ENCODE data around the gene TAS2R16.

Gene TAS2R16, protein sequence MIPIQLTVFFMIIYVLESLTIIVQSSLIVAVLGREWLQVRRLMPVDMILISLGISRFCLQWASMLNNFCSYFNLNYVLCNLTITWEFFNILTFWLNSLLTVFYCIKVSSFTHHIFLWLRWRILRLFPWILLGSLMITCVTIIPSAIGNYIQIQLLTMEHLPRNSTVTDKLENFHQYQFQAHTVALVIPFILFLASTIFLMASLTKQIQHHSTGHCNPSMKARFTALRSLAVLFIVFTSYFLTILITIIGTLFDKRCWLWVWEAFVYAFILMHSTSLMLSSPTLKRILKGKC

DNA sequence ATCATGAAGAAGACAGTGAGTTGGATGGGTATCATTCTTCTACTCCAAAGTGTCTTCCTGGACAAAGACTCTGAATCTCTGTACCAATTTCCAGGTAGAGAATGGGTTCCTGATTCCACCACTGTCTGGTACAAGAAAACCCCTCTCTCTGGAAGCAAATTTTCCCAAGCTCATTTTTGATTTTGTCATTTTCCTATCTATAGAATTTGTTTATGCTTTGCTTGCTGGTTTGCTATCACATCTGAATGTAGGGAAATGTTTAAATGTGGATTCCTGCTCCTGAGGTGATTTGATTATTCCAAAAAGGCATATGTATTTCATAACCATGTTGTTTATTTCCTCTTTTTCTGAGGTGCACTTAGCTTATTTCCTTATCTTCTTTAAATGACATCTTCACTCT, at the start of gene TAS2R16:
TAS2R16 (minus strand) TSS at position 101 of the 400 bp plus-strand sequence; CDS start at position 35, 66 bp downstream.
- no peak for FAIRE-seq

DNA sequence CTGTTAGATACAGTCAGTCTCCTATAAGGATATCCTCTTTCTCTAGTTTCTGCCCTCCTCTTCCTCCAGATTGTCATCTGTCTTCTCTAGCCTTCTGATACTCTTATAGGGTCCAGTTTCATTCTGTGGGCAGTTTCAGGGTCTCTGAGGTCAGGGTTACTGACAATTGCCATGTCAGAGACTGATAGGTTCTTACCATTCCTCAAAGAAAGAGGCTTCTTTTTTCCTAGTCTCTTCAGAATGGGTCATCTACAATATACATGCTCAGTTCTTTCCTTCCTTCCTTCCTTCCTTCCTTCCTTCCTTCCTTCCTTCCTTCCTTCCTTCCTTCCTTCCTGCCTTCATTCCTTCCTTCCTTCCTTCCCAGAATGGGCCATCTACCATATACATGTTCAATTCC, 48.1 kb upstream of the TAS2R16 start:
- DNase-seq (ENCODE audit: insufficient read length, low spot score) (no peak), FAIRE-seq (no peak)

More for the DNA sequence above, at the start of gene TAS2R16:
- no peak for DNase-seq (ENCODE audit: insufficient read length, low spot score)

DNA sequence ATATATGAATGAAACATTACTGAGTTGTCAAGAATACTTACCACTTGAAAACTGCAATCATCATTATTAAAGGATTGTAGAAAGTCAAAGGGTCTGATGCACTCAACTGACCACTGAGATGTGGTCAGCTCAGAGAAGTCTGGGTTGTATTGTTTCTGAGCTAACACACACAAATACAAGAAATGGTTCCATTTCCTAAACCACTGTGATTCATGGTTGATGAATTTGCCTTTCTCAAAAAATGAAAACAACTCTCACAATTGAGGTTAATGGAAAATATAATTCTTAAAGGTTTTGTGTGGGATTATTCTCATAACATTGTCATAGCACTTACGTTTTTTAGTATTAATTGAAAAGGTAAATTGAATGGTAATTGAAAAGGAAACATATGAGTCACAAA, 45.6 kb upstream of the TAS2R16 start:
- no peak for FAIRE-seq

DNA sequence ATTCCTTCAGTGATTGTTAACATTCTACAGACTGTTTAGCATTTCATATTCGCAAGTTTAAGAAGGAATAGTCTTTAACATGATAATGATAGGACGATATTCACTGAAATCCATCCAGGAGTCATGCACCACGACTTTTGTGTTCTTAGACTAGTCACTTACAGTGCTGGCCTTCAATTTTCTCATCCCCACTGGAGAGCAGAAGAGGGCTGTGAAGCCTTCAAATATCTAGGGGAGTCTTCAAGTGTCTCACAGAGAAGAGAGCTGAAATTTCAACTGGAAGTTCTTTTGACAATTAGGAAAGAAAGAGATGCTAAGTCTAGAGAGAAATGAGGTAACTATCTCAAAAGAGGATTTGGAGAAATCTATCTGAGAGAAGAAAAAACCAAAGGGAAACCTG, 43.8 kb upstream of the TAS2R16 start:
- DNase-seq (ENCODE audit: insufficient read length, low spot score) (no peak), FAIRE-seq (no peak)

More for the DNA sequence above, 45.6 kb upstream of the TAS2R16 start:
- DNase-seq (ENCODE audit: insufficient read length, low spot score), result no peak

DNA sequence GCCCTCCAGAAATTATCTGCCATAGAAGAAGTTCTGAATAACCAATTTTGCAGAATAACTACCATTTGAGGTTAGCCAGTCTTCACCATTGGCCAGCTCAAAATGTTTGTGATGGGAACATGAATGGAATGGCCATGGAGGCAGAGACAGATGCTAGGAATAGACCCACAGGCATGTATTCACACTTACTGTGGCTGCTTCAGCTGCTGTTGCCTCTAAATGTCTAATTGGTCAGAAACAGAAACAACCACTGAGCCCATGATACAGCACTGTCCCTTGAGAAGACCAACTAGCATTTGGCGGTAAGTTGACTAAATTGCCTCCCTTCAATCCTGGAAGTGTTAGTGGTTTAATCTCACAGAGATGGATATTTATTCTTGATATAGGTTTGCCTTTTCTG, 38.6 kb upstream of the TAS2R16 start:
- DNase-seq (ENCODE audit: insufficient read length, low spot score), result no peak
- no peak for FAIRE-seq

DNA sequence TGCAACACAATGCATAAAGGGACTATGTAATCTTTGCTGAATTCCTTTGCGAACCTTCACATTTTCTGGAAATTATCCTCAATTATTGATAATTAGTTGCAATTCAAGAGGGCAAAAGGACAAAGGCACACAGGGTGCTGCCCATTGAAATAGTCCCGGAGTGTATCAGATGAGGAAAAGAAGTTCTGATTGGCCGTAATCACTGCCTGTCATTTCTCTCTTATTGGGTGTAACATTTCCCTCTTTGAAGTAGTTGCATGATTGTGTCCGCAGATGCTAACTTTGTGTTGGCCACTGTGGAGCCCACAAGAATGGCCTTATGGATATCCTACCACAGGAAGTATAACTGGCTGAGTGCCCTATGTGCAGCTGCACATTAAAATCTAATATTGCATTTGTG, 35.1 kb upstream of the TAS2R16 start:
- DNase-seq (ENCODE audit: insufficient read length, low spot score) (no peak), FAIRE-seq (no peak)

DNA sequence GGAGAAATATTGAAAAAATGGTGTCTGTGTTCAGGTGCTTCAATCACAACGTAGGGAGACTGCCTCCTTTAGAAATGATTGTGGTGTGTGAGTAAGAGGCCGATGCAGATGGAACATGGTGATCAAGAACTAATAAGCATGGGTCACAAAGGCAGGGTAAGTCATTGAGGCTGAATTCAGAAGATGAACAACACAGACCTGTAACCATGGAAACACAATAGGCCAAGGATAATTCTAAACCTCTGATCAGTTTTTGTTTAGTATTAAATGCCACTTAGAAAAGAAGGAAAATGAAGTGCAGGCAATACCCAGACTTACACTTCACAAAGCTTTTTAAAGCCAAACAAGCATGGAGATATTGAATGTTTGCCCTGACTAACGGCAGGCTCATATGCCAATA, 32.8 kb upstream of the TAS2R16 start:
- FAIRE-seq (no peak), DNase-seq (ENCODE audit: insufficient read length, low spot score) (no peak)

DNA sequence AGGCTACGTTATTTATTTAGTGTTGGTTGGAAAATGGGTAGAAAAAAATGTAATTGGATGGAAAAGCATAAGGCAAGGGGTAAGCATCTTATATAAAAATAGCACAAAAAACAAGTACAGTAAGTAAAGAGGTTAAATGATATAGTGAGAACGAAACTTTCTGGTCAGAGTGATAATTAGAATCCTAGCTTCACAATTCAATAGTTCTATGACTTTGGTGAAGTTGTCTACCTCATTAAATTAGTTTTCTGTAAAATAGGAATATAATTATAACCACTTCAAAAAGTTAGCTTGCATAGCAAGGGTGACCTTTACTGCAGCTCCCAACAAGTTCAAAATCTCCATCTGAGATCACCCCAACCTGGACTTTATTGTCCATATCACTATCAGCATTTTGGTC, 30.8 kb upstream of the TAS2R16 start:
- FAIRE-seq (no peak), DNase-seq (ENCODE audit: insufficient read length, low spot score) (no peak)

DNA sequence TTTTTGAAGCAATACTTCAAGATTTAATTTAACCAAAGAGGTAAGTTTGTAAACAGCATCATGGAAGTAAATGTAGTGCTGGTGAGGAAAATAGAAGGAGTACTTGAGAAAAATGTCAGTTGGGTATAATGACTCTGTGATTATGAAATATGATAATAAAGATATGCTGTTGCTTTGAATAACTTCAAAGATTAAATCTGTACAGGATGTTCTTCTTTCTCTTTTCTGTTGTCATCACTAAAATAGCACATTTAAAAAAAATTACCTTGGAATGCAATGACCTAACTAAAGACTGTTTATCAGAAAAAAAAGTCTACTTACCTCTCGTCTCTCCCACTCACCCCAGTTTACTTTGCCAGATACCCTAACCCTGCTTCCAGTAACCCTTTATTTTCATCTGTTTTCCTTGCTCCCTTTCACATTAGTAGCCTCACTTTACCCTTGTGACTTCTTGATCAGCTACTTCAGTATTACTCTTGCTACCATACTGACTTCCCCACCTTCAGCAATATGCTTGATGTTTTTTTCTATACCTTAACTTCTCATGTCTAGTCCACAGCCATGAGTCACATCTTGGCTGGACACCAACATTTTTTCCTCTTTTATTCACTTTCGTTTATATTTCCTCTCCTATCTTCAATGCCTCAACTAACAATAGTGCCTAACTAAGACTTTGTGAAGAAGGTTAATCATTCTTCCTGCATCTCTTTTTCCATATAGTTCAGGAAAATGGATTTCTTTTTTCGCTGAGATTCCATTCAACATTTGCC, 29.7 kb upstream of the TAS2R16 start:
- FAIRE-seq (no peak), DNase-seq (ENCODE audit: insufficient read length, low spot score) (no peak)

DNA sequence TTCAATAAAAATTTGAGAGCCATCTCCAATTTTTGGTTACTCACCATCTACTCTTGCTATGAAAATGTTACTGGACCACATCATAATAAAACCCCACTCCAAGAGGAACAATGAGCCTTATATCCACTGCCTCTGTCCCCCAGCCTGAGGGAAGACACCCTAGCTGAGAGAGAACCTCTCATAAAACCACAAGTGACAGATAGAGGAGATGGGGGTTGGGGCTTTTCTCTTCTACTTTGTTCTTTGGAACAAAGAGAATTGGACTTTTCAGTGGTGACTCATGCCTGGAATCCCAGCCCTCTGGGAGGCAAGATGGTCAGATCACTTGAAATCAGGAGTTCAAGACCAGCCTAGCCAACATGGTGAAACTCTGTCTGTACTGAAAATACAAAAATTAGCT, 27.6 kb upstream of the TAS2R16 start:
- DNase-seq (ENCODE audit: insufficient read length, low spot score), result no peak
- no peak for FAIRE-seq

DNA sequence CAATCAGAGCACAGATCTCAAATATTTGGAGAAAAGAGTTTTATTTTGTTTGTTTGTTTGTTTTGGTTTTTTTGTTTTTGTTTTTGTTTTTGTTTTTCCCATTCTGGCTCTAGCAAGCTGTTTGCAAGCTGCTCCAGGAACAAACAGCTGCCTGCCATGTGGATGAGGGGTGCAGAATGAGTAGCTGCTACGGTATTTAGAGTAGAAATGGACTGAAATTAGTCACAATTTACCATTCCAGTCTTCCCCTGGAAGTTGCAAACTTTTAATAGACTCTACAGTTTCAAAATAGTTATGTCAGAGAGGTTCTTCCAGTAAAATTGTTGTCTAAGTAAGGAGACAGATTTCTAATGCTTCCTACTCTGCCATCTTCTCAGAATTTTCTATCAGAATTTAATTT, 27.1 kb upstream of the TAS2R16 start:
- DNase-seq (ENCODE audit: insufficient read length, low spot score) (no peak), FAIRE-seq (no peak)

DNA sequence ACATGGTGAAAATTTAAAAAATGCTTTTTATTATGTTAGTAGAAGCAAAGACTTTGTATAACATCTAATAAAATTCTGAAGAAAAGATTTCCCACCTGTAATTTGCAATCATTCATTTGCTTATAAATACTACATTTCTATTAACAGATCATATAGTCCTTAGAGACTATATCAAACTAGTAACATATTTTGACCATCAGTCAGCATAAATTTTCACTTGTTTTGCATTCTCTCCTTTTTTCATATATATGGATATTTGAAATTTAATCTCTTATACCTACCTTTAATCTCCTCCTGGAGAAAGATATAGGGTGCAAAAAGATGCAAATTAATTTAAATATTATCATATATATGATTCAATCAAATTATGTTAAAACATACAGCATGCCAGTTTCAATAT, 16.9 kb upstream of the TAS2R16 start:
- FAIRE-seq, result no peak
- DNase-seq (ENCODE audit: insufficient read length, low spot score), result no peak

DNA sequence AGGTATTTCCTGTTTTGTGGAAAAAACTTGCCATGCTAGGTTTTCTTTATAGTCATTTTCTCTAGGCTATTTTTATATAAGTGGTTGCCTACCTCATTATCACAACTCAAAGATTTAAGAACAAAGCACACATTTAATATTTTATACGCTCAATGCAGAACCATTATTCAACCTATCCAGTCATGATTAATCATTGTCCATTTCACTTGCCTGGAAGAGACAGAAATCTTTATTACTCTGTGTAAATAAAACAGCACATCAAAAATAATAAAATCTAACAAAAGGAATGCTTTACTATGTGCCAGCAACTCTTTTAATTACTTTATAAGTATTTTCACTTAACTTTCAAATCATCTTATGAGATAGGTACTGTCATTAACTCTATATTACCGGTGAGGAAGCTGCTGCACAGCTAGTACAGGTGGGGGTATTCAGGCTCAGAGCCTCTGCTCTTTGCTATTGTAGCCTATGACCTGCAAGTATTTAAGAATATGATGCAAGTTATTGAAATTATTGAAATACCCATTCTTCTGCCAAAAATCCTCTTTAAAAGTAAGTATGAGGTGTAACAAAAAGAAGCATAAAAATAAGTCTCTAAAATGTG, 16.4 kb upstream of the TAS2R16 start:
- FAIRE-seq, result no peak
- no peak for DNase-seq (ENCODE audit: insufficient read length, low spot score)

DNA sequence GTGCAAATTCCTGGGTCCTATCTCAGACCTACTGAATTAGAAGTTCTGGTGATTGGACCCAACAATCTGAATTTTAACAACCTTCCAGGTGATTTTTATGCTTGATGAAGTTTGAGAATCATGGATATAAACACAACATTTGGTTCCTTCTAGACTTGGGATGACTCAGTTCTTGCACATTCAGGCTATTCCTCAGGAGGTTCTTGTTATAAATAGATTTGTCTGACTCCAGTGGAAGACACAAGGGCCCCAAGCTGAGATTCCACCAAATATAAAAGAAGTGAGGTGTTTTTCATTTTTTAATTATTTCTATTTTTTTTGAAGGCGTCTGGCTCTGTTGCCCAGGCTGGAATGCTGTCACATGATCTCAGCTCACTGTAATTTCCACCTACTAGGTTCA, 9.4 kb upstream of the TAS2R16 start:
- FAIRE-seq, result no peak
- DNase-seq (ENCODE audit: insufficient read length, low spot score), result no peak

DNA sequence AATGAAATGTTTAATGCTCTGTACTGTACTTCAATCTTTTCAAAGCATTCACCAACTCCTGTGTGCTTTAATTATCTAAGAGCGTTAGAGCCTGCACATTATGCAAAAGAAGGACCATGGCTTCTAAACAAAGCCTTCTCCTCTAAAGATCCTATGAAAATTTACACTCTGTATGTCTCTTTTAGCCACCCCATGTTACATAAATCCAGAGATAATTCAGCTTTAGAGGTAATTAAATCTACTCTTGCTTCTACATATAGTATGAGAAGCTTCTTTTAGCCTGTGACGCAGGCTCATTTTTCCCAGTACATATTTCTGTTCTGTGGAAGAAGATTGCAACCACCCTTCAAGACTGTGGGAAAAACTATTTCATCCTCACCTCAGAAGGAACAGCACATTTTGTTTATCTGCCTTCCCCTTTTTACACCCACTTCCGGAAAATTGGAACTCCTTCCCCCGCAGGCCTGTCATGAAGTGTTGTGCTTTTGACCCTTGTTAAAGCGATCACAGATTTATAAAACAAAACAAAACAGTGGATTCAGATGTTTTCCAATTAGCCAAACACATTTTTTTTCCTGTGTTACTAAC, 8.1 kb upstream of the TAS2R16 start:
- no peak for FAIRE-seq
- DNase-seq (ENCODE audit: insufficient read length, low spot score), result no peak

DNA sequence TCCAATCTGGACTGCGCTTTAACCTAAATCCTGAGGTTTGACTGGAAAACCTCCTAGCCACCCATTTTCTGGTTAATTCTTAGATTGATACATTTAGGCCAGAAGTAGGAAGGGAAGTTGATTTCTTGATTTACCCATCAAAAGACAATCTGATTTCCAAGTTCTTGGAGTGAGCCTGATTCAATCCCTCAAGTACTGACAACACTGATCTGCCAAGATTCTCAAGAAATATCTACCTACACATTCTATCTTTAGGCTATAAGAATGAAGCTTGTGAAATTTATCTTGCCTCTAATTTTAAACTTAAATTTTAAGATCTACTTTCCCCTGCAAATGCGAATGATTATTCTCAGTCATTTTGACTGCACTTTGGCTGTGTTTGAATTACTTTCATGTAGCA, 5.9 kb downstream of the TAS2R16 start:
- no peak for FAIRE-seq
- DNase-seq (ENCODE audit: insufficient read length, low spot score), result no peak

DNA sequence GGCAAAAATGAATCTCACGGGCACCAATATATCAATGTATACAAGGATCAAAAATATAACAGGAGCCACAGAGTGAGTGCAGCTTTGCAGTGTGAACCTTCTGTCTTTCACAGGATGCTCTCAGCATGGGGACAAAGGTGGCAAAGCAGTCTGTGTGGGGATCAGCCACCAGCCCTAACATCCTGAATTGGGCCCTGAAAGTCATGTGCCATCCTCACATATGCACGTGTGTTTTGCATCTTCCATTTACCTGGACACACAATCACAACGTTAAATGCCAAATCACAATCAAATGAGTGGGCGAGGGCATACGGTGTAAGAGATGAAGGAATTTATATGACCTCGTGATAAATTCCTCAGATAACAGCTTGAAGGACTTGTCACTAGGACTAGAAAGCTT, 6.5 kb downstream of the TAS2R16 start:
- FAIRE-seq, result no peak

DNA sequence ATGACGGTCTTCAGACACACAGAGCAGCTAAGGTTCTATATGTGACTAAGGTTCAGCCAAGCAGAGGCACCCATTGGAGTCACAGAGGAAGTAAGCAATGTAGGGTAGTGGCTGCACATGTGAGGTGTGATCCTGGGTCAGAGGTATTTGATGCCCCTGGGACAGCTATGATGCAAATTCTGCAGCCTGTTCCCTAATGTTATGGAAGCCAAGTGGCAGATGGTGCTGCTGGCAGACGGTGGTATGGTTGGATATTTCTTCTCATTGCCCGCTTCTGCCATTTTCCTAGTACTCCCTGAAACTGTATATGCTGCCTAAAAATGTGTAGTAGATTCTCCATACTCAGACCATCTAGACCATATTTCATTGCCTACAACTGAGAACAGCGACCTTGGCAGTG, 7.2 kb downstream of the TAS2R16 start:
- FAIRE-seq (no peak), DNase-seq (ENCODE audit: insufficient read length, low spot score) (no peak)

More for the DNA sequence above, 6.5 kb downstream of the TAS2R16 start:
- no peak for DNase-seq (ENCODE audit: insufficient read length, low spot score)

DNA sequence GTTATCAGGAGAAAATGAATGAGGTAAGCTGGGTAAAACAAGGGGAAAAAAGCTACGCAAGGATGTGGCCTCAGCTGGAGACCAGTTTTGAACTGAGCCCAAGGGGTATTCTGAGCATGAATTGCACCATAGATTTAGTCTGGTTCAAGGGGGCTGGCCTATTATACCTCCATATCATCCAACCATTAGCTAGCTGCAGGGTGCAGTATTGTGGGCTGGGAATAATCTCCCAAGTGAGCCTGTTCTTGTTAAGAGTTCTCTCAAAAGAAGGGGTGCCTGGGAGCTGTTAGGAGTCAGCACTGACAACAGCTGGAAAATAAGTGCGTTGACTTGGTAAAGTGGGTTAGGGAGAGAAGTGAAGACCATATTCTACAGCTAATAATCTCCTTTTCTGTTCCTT, 8.0 kb downstream of the TAS2R16 start:
- no peak for DNase-seq (ENCODE audit: insufficient read length, low spot score)
- no peak for FAIRE-seq

DNA sequence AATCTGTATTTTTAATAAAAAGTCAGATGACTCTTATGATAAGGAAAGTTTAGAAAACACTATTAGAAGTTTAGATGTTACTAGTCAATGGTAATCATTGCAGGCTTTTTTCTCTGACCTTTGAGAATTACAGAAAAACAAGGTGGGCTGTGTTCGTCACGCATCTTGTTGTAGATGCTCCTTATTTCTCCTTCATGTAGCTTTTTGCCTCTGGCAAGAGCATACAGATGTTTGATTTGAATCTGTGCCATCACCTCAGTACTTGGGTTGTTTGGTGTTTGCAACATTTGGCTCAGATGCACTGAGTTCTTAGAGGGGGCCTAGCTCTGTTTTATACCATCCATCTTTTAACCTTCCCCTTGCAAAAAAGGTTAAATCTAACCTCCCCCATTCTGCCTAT, 11.5 kb downstream of the TAS2R16 start:
- DNase-seq (ENCODE audit: insufficient read length, low spot score) (no peak), FAIRE-seq (no peak)

DNA sequence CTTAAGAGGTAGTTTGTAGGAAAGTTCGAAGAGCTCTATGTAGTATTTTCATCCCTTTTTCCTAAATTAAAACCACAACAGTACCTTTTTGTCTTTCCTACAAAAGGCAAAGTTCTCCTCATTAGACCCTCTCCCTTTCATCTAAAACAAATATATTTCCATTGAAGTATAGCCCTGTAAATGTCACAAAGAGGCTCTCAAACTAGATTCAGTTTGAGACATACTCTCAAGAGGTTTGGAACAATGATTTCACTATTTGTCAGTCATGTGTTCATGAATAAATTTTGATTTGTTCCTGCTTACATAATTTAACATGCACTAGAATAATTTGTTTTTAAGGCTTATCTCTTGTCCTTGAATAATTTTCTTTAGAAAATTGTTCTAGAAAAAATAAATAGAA, 12.2 kb downstream of the TAS2R16 start:
- DNase-seq (ENCODE audit: insufficient read length, low spot score) (no peak), FAIRE-seq (no peak)

DNA sequence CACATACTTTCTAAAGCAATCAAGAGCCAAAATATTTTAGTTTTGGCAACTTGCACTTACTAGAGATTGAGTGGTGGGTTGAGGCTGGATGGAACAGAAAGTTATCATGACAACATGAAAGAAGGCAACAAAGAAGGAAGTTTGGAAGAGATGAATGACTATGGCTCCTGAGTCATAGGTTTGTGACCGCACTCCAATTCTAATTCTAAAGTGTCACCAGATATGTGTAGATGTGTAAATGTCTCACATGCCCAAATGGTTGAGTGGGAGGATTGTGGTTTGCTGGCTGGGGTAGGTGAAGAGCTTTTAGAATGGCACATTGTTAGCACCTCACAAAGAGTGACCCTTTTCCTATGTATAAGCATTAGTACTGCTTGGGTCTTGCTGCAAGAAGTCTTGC, 20.2 kb downstream of the TAS2R16 start:
- no peak for FAIRE-seq
- DNase-seq (ENCODE audit: insufficient read length, low spot score), result no peak
